ENCODE measurements around the gene ADAM23.
"Not testable (repeated sequence)": the region's sequence is repeated elsewhere in the genome, so short reads cannot be mapped to it uniquely, and the experiment has no call there.

The ADAM23 gene, protein sequence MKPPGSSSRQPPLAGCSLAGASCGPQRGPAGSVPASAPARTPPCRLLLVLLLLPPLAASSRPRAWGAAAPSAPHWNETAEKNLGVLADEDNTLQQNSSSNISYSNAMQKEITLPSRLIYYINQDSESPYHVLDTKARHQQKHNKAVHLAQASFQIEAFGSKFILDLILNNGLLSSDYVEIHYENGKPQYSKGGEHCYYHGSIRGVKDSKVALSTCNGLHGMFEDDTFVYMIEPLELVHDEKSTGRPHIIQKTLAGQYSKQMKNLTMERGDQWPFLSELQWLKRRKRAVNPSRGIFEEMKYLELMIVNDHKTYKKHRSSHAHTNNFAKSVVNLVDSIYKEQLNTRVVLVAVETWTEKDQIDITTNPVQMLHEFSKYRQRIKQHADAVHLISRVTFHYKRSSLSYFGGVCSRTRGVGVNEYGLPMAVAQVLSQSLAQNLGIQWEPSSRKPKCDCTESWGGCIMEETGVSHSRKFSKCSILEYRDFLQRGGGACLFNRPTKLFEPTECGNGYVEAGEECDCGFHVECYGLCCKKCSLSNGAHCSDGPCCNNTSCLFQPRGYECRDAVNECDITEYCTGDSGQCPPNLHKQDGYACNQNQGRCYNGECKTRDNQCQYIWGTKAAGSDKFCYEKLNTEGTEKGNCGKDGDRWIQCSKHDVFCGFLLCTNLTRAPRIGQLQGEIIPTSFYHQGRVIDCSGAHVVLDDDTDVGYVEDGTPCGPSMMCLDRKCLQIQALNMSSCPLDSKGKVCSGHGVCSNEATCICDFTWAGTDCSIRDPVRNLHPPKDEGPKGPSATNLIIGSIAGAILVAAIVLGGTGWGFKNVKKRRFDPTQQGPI

DNA sequence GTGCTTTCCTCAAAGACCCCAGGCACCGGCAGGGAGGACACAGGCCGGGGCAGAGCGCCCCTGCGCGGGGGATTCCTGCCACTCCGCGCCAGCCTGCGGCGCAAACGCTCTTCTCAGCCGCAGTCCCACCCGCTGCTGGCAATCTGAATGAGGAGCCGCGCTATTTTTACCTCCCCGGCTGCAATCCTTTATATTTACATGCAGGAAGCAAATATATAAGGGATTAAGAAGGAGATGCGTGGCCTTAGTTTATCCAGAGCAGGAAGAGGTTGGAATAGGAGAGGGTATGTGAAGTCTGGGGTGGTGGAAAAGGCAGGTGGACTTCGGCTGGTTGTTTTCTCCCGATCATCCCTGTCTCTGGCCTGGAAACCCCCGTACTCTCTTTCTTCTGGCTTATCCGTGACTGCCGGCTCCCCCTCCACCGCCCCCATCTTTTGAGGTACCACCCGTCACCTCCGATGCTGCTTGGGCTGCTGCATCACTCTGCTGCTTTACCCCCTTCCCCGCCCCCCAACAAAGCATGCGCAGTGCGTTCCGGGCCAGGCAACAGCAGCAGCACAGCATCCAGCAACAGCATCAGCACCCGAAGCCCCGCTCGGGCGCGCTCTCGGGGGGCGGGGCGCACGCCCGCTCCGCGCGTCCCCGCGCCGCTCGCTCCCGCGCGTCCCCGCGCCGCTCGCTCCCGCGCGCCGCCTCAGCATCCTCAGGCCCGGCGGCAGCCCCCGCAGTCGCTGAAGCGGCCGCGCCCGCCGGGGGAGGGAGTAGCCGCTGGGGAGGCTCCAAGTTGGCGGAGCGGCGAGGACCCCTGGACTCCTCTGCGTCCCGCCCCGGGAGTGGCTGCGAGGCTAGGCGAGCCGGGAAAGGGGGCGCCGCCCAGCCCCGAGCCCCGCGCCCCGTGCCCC is at the start of gene ADAM23:
TSS of gene ADAM23 (plus strand) at position 700 of the 902 bp plus-strand sequence. CDS start 335 bp downstream, outside the sequence.
- no peak within 1 kb of the TSS for H3K9ac ChIP-seq (ENCODE audit: low read depth, low read length)
- no peaks in the 10 kb centered on the region for H3K4me1 ChIP-seq (ENCODE audit: insufficient read depth, low read length)
- H3K36me3 ChIP-seq (ENCODE audit: insufficient read depth, low read length), result no peaks in the 10 kb centered on the region
- no peak within 1 kb of the TSS for H3K4me3 ChIP-seq (ENCODE audit: low read depth in 1 of 2, low read length in 2 of 2)
- no peaks in the 10 kb centered on the region for H4K20me1 ChIP-seq (ENCODE audit: insufficient read depth, low read length)
- ATAC-seq (ENCODE audit: insufficient read depth, low read depth) (no peak), DNase-seq (no peak)
- no peaks in the 10 kb centered on the region for H3K27me3 ChIP-seq (ENCODE audit: insufficient read depth, low read length, poor library complexity)
- TF ChIP-seq, protein P1, sequence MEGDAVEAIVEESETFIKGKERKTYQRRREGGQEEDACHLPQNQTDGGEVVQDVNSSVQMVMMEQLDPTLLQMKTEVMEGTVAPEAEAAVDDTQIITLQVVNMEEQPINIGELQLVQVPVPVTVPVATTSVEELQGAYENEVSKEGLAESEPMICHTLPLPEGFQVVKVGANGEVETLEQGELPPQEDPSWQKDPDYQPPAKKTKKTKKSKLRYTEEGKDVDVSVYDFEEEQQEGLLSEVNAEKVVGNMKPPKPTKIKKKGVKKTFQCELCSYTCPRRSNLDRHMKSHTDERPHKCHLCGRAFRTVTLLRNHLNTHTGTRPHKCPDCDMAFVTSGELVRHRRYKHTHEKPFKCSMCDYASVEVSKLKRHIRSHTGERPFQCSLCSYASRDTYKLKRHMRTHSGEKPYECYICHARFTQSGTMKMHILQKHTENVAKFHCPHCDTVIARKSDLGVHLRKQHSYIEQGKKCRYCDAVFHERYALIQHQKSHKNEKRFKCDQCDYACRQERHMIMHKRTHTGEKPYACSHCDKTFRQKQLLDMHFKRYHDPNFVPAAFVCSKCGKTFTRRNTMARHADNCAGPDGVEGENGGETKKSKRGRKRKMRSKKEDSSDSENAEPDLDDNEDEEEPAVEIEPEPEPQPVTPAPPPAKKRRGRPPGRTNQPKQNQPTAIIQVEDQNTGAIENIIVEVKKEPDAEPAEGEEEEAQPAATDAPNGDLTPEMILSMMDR (IDR thresholded peaks at IDR 0.05; ENCODE audit: borderline replicate concordance, extremely low read depth, low read length, poor library complexity, severe bottlenecking), result no peak
- TF ChIP-seq EZH2 (IDR thresholded peaks at IDR 0.05; ENCODE audit: borderline replicate concordance, low read depth, low read length, severe bottlenecking), result no peak
- H3K4me2 ChIP-seq (ENCODE audit: insufficient read depth, low read length), result no peak within 1 kb of the TSS
- H3K27ac ChIP-seq (ENCODE audit: low read length), result no peak within 1 kb of the TSS
- H2AFZ ChIP-seq (ENCODE audit: low read depth, low read length), result no peak within 1 kb of the TSS
- H3K79me2 ChIP-seq (ENCODE audit: insufficient read depth, low read length), result no peaks in the 10 kb centered on the region
- H3K9me3 ChIP-seq (ENCODE audit: insufficient read depth, low read length, severe bottlenecking), result no peaks in the 10 kb centered on the region

DNA sequence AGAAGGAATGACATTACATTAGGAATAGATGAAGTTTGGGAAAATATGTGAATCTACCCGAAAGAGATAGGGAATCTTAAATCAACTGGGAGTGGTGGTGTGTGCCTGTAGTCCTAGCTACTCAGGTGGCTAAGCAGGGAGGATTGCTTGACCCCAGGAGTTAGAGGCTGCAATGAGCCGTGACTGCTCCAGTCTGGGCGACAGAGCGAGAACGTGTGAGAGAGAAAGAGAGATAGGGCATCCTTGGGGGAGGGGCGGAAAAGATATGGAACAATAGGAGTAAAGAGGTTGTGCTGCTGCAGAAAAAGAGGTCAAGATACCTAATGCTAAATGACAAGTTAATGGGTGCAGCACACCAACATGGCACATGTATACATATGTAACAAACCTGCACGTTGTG is 47.1 kb upstream of the ADAM23 start:
- H3K9me3 ChIP-seq (ENCODE audit: insufficient read depth, low read length, severe bottlenecking), result no peaks in the 10 kb centered on the region
- no peaks in the 10 kb centered on the region for H3K27me3 ChIP-seq (ENCODE audit: insufficient read depth, low read length, poor library complexity)
- no peak for ATAC-seq (ENCODE audit: insufficient read depth, low read depth)
- H3K36me3 ChIP-seq (ENCODE audit: insufficient read depth, low read length), result no peaks in the 10 kb centered on the region
- no peak overlapping the region for H3K4me3 ChIP-seq (ENCODE audit: low read depth in 1 of 2, low read length in 2 of 2)
- no peak overlapping the region for H3K9ac ChIP-seq (ENCODE audit: low read depth, low read length)
- no peak for TF ChIP-seq EZH2 (IDR thresholded peaks at IDR 0.05; ENCODE audit: borderline replicate concordance, low read depth, low read length, severe bottlenecking)
- TF ChIP-seq, protein P1 (IDR thresholded peaks at IDR 0.05; ENCODE audit: borderline replicate concordance, extremely low read depth, low read length, poor library complexity, severe bottlenecking), result no peak
- H3K4me2 ChIP-seq (ENCODE audit: insufficient read depth, low read length), result no peak overlapping the region
- no peaks in the 10 kb centered on the region for H3K79me2 ChIP-seq (ENCODE audit: insufficient read depth, low read length)
- H3K27ac ChIP-seq (ENCODE audit: low read length), result no peak overlapping the region
- no peaks in the 10 kb centered on the region for H4K20me1 ChIP-seq (ENCODE audit: insufficient read depth, low read length)
- H3K4me1 ChIP-seq (ENCODE audit: insufficient read depth, low read length), result no peaks in the 10 kb centered on the region
- H2AFZ ChIP-seq (ENCODE audit: low read depth, low read length), result no peak overlapping the region
- no peak for DNase-seq

DNA sequence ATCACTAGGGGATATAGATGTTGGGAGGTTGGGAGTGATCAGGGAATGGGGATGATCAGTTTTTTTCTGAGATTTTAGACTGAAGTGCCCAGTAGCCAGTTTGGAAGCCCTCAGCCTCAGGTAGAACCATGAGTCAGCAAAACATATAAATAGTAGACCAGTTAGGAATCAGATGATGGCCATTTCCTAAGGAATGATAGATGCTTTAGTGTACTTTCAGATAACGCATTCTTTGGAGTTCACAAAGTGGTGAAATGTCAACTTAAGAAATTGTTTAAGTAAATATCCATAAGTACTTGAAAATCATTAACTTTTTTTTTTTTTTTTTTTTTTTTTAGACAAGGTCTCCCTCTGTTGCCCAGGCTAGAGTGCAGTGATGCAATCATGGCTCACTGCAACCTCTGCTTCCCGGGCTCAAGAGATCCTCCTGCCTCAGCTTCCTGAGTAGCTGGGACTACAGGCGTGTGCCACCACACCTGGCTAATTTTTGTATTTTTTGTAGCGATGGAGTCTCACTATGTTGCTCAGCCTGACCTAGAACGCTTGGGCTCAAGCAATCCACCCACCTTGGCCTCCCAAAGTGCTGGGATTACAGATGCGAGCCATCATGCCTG is 40.3 kb upstream of the ADAM23 start:
- H3K36me3 ChIP-seq (ENCODE audit: insufficient read depth, low read length); DNase-seq; H4K20me1 ChIP-seq (ENCODE audit: insufficient read depth, low read length); H2AFZ ChIP-seq (ENCODE audit: low read depth, low read length); H3K27ac ChIP-seq (ENCODE audit: low read length); H3K79me2 ChIP-seq (ENCODE audit: insufficient read depth, low read length); H3K4me2 ChIP-seq (ENCODE audit: insufficient read depth, low read length); ATAC-seq (ENCODE audit: insufficient read depth, low read depth); H3K27me3 ChIP-seq (ENCODE audit: insufficient read depth, low read length, poor library complexity); H3K4me3 ChIP-seq (ENCODE audit: low read depth in 1 of 2, low read length in 2 of 2); H3K9ac ChIP-seq (ENCODE audit: low read depth, low read length); H3K4me1 ChIP-seq (ENCODE audit: insufficient read depth, low read length); H3K9me3 ChIP-seq (ENCODE audit: insufficient read depth, low read length, severe bottlenecking): not testable (repeated sequence)

Data from DND-41 (cell line).